Measurements from ENCODE around the gene STAG1.

- TF ChIP-seq, protein P1, sequence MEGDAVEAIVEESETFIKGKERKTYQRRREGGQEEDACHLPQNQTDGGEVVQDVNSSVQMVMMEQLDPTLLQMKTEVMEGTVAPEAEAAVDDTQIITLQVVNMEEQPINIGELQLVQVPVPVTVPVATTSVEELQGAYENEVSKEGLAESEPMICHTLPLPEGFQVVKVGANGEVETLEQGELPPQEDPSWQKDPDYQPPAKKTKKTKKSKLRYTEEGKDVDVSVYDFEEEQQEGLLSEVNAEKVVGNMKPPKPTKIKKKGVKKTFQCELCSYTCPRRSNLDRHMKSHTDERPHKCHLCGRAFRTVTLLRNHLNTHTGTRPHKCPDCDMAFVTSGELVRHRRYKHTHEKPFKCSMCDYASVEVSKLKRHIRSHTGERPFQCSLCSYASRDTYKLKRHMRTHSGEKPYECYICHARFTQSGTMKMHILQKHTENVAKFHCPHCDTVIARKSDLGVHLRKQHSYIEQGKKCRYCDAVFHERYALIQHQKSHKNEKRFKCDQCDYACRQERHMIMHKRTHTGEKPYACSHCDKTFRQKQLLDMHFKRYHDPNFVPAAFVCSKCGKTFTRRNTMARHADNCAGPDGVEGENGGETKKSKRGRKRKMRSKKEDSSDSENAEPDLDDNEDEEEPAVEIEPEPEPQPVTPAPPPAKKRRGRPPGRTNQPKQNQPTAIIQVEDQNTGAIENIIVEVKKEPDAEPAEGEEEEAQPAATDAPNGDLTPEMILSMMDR (conservative IDR thresholded peaks at IDR 0.05 in 1 of 2, IDR thresholded peaks at IDR 0.05 in 1 of 2; ENCODE audit: low read depth in 1 of 2, low read length in 2 of 2): peak; percentile 50 to 76
- TF ChIP-seq EZH2 (IDR thresholded peaks at IDR 0.05; ENCODE audit: low read length, missing control alignments): no peak
Measured at GRCh38 chr3:136305879-136306278, 446.3 kb downstream of the STAG1 start.

All from fibroblast of lung (primary cell).